NT2/D1 (cell line): ENCODE results near the gene KCNA3.

Experiments used
- SUZ12 ChIP-seq: IDR thresholded peaks from 2 replicates; pipeline ENCODE4 v1.6.1; 2011; ENCODE audit not compliant: insufficient read length, insufficient read depth; ENCODE audit errors: extremely low read depth
- YY1 ChIP-seq: IDR thresholded peaks from 2 replicates; pipeline ENCODE4 v1.6.1; 2011; ENCODE audit not compliant: insufficient read length, insufficient read depth
- ZNF274 ChIP-seq: IDR thresholded peaks from 2 replicates; pipeline ENCODE4 v1.6.1; 2011; ENCODE audit warnings: mild to moderate bottlenecking, low read depth, low read length

DNA sequence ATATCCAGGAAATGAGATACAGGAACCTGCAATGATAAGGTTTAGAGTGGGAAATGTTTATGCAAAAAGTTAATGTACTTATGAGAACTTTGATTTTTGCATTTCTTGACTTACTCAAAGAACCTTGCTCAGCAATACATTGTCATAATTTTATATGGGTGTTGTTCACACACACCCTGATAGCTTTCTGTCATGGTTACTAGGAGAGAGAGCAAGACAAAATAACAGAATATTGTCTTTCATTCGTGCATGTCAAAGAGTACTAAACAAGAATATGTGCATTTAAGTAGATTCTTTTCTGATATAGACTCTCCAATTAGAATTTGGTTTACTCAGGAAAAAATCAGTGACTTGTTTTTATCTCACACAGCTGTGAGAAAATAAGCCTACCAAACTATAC, 27.5 kb upstream of the KCNA3 start:
- TF ChIP-seq ZNF274: no peak
- no peak for TF ChIP-seq SUZ12
- TF ChIP-seq YY1: no peak
